Astrocyte (in vitro differentiated cells and primary cell): ENCODE results near the gene PPP2R5B. TPM values are rescaled to one million over a fixed set of nuclear protein-coding genes. Genes with fewer than 3 reads are reported as not detected.

Experiments used
- DNase-seq: peaks from one replicate; pipeline ENCODE4 v3.0.0-alpha.2; 2010; ENCODE audit warnings: low read depth
- FAIRE-seq: peaks from 2 replicates; lab custom pipeline; 2011; peaks lifted over from hg19 to GRCh38; lab: Jason Lieb, UNC
- H2AFZ ChIP-seq: 2 replicates; pipeline ENCODE4 v1.6.0; 2012; ENCODE audit warnings: low read depth, low read length, inconsistent platforms
- H3K27ac ChIP-seq: 2 replicates; pipeline ENCODE4 v1.5.1; 2011; ENCODE audit warnings: low read depth, low read length, inconsistent platforms
- H3K27me3 ChIP-seq: 2 replicates; pipeline ENCODE4 v1.6.0; 2011; ENCODE audit warnings: low read length, inconsistent platforms; ENCODE audit not compliant: insufficient read depth
- H3K36me3 ChIP-seq: 2 replicates; pipeline ENCODE4 v1.5.1; 2011; ENCODE audit warnings: low read length, inconsistent platforms; ENCODE audit not compliant: insufficient read depth
- H3K4me1 ChIP-seq: 2 replicates; pipeline ENCODE4 v1.5.1; 2011; ENCODE audit warnings: low read length, inconsistent platforms; ENCODE audit not compliant: insufficient read depth
- H3K4me2 ChIP-seq: 2 replicates; pipeline ENCODE4 v1.6.0; 2012; ENCODE audit warnings: low read length, inconsistent platforms
- H3K4me3 ChIP-seq: 2 replicates; pipeline ENCODE4 v1.5.1; 2011; ENCODE audit warnings: low read depth, mild to moderate bottlenecking, low read length, inconsistent platforms; ENCODE audit not compliant: insufficient read depth
- H3K79me2 ChIP-seq: 2 replicates; pipeline ENCODE4 v1.6.0; 2012; ENCODE audit warnings: mild to moderate bottlenecking, low read length, inconsistent platforms; ENCODE audit not compliant: insufficient read depth
- H3K9ac ChIP-seq: 2 replicates; pipeline ENCODE4 v1.6.0; 2012; ENCODE audit warnings: mild to moderate bottlenecking, low read length, inconsistent platforms
- H3K9me3 ChIP-seq: 2 replicates; pipeline ENCODE4 v1.5.1; 2012; ENCODE audit warnings: low read depth, mild to moderate bottlenecking, low read length, inconsistent platforms; ENCODE audit not compliant: insufficient read depth
- H4K20me1 ChIP-seq: 2 replicates; pipeline ENCODE4 v1.6.0; 2012; ENCODE audit warnings: low read length, inconsistent platforms; ENCODE audit not compliant: insufficient read depth
- H3K27ac Mint-ChIP-seq: one replicate; pipeline ENCODE4 v1.8.0; 2021; ENCODE audit warnings: mild to moderate bottlenecking, mixed read lengths; ENCODE audit not compliant: unreplicated experiment
- H3K27me3 Mint-ChIP-seq: one replicate; pipeline ENCODE4 v1.8.0; 2021; ENCODE audit warnings: low read depth, mixed read lengths; ENCODE audit not compliant: unreplicated experiment
- H3K36me3 Mint-ChIP-seq: one replicate; pipeline ENCODE4 v1.8.0; 2021; ENCODE audit warnings: low read depth, mixed read lengths; ENCODE audit not compliant: unreplicated experiment
- H3K4me1 Mint-ChIP-seq: one replicate; pipeline ENCODE4 v1.8.0; 2021; ENCODE audit warnings: low read depth, mixed read lengths; ENCODE audit not compliant: unreplicated experiment
- H3K4me3 Mint-ChIP-seq: one replicate; pipeline ENCODE4 v1.8.0; 2021; ENCODE audit warnings: mild to moderate bottlenecking, moderate library complexity, mixed read lengths; ENCODE audit not compliant: unreplicated experiment
- H3K9me3 Mint-ChIP-seq: one replicate; pipeline ENCODE4 v1.8.0; 2021; ENCODE audit warnings: mild to moderate bottlenecking, mixed read lengths; ENCODE audit not compliant: unreplicated experiment
- EZH2 ChIP-seq: IDR thresholded peaks from 2 replicates; pipeline ENCODE4 v1.6.1; 2012; ENCODE audit warnings: mild to moderate bottlenecking, low read length, inconsistent platforms; ENCODE audit not compliant: insufficient read depth
- total RNA-seq: library from RNA; stranded (reverse); gene quantifications from 2 replicates; pipeline ENCODE4 v1.2.1, GENCODE V29; 2021
- TF ChIP-seq, protein P1 (sequence below): IDR thresholded peaks from 2 replicates; pipeline ENCODE4 v1.5.1; 2011; ENCODE audit warnings: low read depth, mild to moderate bottlenecking, inconsistent platforms, low read length, moderate library complexity; ENCODE audit not compliant: insufficient read depth

PPP2R5B gene
- total RNA-seq, 1 donor from 2014 or later = 24.1 TPM

DNA sequence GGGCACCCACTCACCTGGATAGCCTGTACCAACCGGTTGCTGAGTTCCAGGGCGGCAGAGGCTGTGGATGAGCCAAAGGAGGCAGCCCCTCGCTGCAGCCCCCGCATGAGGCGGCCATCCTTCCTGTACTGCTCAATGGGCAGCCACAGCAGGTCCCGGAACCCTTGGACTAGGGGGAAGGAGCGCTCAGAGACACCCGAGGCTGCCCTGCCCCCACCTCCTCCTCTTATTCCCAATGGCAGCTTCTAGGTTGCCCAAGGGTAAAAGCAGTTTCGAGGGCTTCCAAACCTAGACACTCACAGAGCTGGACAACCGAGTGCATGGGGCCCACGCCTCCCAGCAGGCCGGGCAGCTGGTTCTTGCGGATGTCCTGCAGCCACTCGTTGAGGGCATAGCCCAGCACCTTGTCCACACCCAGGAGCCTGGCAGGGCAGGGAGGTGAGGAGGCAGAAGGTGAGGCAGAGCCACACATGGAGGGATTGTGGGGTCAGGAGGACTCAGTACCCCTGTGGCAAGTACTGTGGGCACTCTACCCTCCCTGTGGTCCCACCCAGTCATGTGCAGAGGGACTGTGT is 28.0 kb upstream of the PPP2R5B start:
- H3K27me3 Mint-ChIP-seq = peaks cover 2% of the 10 kb centered on the region
- TF ChIP-seq, protein P1, sequence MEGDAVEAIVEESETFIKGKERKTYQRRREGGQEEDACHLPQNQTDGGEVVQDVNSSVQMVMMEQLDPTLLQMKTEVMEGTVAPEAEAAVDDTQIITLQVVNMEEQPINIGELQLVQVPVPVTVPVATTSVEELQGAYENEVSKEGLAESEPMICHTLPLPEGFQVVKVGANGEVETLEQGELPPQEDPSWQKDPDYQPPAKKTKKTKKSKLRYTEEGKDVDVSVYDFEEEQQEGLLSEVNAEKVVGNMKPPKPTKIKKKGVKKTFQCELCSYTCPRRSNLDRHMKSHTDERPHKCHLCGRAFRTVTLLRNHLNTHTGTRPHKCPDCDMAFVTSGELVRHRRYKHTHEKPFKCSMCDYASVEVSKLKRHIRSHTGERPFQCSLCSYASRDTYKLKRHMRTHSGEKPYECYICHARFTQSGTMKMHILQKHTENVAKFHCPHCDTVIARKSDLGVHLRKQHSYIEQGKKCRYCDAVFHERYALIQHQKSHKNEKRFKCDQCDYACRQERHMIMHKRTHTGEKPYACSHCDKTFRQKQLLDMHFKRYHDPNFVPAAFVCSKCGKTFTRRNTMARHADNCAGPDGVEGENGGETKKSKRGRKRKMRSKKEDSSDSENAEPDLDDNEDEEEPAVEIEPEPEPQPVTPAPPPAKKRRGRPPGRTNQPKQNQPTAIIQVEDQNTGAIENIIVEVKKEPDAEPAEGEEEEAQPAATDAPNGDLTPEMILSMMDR = no peak
- no peak for TF ChIP-seq EZH2
- H3K36me3 Mint-ChIP-seq = peaks cover 11% of the 10 kb centered on the region
- no peak overlapping the region for H3K27ac Mint-ChIP-seq
- Histone ChIP-seq H3K4me3 (no peak overlapping the region), H3K4me1 (peaks cover 3% of the 10 kb centered on the region), H3K9me3 (no peaks in the 10 kb centered on the region), H3K4me2 (no peak overlapping the region), H3K27ac (no peak overlapping the region), H3K9ac (no peak overlapping the region), H3K36me3 (peaks cover 4% of the 10 kb centered on the region), H4K20me1 (no peaks in the 10 kb centered on the region), H3K27me3 (no peaks in the 10 kb centered on the region), H2AFZ (no peak overlapping the region), H3K79me2 (no peaks in the 10 kb centered on the region)
- DNase-seq = no peak
- no peak overlapping the region for H3K4me3 Mint-ChIP-seq
- peaks cover 1% of the 10 kb centered on the region for H3K4me1 Mint-ChIP-seq
- FAIRE-seq = no peak
- no peaks in the 10 kb centered on the region for H3K9me3 Mint-ChIP-seq

DNA sequence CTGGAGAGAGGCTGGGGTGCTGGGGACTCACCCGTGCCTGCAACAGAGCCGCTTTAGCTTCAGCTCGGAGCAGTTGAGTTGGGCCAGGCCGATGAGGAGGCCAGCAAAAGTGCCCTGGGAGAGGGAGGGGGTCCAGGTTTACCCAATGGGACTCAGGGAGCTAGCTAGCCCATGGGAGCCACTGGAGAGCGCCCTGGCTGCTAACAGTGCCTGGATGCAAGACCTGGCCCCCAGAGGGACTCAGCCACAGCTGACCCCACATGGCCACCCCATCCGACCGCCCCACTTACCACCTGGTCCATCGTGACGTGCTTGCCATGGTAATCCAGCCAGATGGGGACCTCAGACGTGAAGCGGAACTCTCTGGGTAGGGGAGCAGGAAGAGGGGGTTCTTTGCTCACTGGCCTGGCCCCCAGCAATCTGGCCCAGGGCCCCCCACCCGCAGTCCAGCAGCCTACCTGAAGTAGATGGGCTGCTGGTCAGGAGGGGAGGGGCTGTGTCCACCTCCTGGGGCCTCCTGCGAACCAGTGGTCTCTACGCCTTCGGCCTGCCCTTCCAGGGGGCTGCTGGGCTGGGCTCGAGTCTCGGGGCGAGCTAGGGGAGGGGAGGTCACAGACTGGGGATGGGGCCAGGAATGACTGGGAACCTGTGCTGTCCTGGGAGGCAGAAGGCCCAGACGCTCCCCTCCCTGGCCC is 27.0 kb upstream of the PPP2R5B start:
- DNase-seq (no peak), FAIRE-seq (no peak)
- H3K9me3 Mint-ChIP-seq = no peaks in the 10 kb centered on the region
- no peak overlapping the region for H3K27ac Mint-ChIP-seq
- no peak for TF ChIP-seq EZH2
- TF ChIP-seq, protein P1 = no peak
- no peaks in the 10 kb centered on the region for H4K20me1 ChIP-seq
- H3K27ac ChIP-seq = no peak overlapping the region
- H3K4me2 ChIP-seq = no peak overlapping the region
- no peaks in the 10 kb centered on the region for H3K27me3 Mint-ChIP-seq
- H3K36me3 ChIP-seq = peaks cover 4% of the 10 kb centered on the region
- H3K36me3 Mint-ChIP-seq = peaks cover 9% of the 10 kb centered on the region
- no peak overlapping the region for H3K9ac ChIP-seq
- H3K79me2 ChIP-seq = no peaks in the 10 kb centered on the region
- peaks cover 3% of the 10 kb centered on the region for H3K4me1 ChIP-seq
- H3K4me3 ChIP-seq = no peak overlapping the region
- no peak overlapping the region for H2AFZ ChIP-seq
- H3K4me1 Mint-ChIP-seq = no peaks in the 10 kb centered on the region
- H3K27me3 ChIP-seq = no peaks in the 10 kb centered on the region
- H3K9me3 ChIP-seq = no peaks in the 10 kb centered on the region
- H3K4me3 Mint-ChIP-seq = no peak overlapping the region

DNA sequence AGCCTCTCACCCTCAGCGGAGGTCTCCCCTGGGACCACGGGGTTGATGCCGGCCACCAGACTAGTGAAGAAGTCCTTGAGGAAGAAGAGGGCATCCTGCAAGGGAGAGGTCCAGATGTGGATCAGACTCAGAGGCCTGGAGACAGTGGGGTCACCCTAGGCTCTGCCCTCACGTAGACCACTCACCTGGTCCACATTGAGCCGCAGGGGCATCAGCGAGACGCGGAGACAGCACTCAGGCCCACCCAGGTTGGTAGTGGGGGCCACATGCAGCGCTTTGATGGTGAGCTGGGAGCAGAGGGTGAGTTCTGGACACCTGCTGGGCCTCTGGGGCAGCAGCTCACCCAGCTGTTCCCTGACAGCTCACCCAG is 26.4 kb upstream of the PPP2R5B start:
- Histone ChIP-seq H3K9me3 (no peaks in the 10 kb centered on the region), H3K36me3 (peaks cover 4% of the 10 kb centered on the region), H2AFZ (no peak overlapping the region), H3K9ac (no peak overlapping the region), H3K4me3 (no peak overlapping the region), H3K27ac (no peak overlapping the region), H3K4me2 (no peak overlapping the region), H4K20me1 (no peaks in the 10 kb centered on the region), H3K27me3 (no peaks in the 10 kb centered on the region), H3K4me1 (peaks cover 3% of the 10 kb centered on the region), H3K79me2 (no peaks in the 10 kb centered on the region)
- Mint-ChIP-seq H3K4me3 (no peak overlapping the region), H3K4me1 (no peaks in the 10 kb centered on the region), H3K27me3 (no peaks in the 10 kb centered on the region), H3K36me3 (peaks cover 9% of the 10 kb centered on the region), H3K9me3 (no peaks in the 10 kb centered on the region), H3K27ac (no peak overlapping the region)
- TF ChIP-seq, protein P1 = no peak
- TF ChIP-seq EZH2 = no peak
- no peak for FAIRE-seq
- no peak for DNase-seq
